Lower lobe of right lung (tissue), 2 donors: ENCODE results near the gene FAM240A. TPM values are rescaled to one million over a fixed set of nuclear protein-coding genes. Genes with fewer than 3 reads are reported as not detected.

Experiments
- ATAC-seq, 2 donors: fragments of 200-7000 bp; cut with Tn5 transposase; one replicate each; pipeline ENCODE4 v1.9.1; 2020 to 2022; ENCODE audit warnings: mild to moderate bottlenecking in 2 of 2, moderate library complexity in 2 of 2
- DNase-seq: peaks from one replicate; pipeline ENCODE4 v3.0.0-alpha.2; 2020
- H3K27ac ChIP-seq: fragments of 200-600 bp; one replicate; pipeline ENCODE4 v1.8.0; 2022
- H3K27me3 ChIP-seq: fragments of 200-600 bp; one replicate; pipeline ENCODE4 v1.8.0; 2022; ENCODE audit warnings: low read depth
- H3K36me3 ChIP-seq: fragments of 200-600 bp; one replicate; pipeline ENCODE4 v1.8.0; 2022; ENCODE audit warnings: mild to moderate bottlenecking
- H3K4me1 ChIP-seq: fragments of 200-600 bp; one replicate; pipeline ENCODE4 v1.8.0; 2022
- H3K4me3 ChIP-seq: fragments of 200-600 bp; one replicate; pipeline ENCODE4 v1.8.0; 2022; ENCODE audit warnings: mild to moderate bottlenecking
- H3K9me3 ChIP-seq: fragments of 200-600 bp; one replicate; pipeline ENCODE4 v1.8.0; 2022
- intact Hi-C: fragments of 100-400 bp; cut with DNase I; formaldehyde crosslinking; loops from one replicate; pipeline ENCODE4 v1.11.0; 2022
- total RNA-seq: library from RNA; stranded (reverse); fragmentation: NEBNext Ultra II Directional; extraction: Animal tissue kit (Norgen Biotek cat#: 25700); gene quantifications from one replicate; pipeline ENCODE4 v1.2.1, GENCODE V29; 2021
- TF ChIP-seq, protein P1 (sequence below): fragments of 200-600 bp; IDR thresholded peaks from one replicate; pipeline ENCODE4 v1.8.0; 2022; ENCODE audit warnings: antibody characterized with exemption, mild to moderate bottlenecking
- donor health status: DM: no; HTN: yes; CAD: no; lungs with severe emphysema.

Gene FAM240A
- total RNA-seq, 1 donor from 2014 or later: not detected

DNA sequence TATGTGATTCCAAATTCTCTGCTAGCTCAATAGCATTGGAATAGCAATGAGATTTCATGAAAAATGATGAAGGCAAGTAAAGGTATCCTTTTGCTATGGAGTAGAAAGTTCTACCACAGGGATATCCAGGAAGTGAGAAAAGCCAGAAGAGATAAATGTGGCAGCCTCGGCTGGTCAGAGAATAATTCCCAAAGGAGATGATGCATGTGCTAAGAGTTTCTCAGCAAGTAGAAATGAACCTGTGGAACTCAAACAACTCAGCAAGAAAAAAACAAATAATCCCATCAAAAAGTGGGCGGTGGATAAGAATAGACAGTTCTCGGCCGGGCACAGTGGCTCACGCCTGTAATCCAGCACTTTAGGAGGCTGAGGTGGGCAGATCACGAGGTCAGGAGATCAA is 42.9 kb downstream of the FAM240A start:
- no peak for ATAC-seq
- intact Hi-C loops: no loop called here
- no peak overlapping the region for H3K27ac ChIP-seq
- no peaks in the 10 kb centered on the region for H3K36me3 ChIP-seq
- H3K27me3 ChIP-seq: no peaks in the 10 kb centered on the region
- H3K4me3 ChIP-seq: no peak overlapping the region
- TF ChIP-seq, protein P1, sequence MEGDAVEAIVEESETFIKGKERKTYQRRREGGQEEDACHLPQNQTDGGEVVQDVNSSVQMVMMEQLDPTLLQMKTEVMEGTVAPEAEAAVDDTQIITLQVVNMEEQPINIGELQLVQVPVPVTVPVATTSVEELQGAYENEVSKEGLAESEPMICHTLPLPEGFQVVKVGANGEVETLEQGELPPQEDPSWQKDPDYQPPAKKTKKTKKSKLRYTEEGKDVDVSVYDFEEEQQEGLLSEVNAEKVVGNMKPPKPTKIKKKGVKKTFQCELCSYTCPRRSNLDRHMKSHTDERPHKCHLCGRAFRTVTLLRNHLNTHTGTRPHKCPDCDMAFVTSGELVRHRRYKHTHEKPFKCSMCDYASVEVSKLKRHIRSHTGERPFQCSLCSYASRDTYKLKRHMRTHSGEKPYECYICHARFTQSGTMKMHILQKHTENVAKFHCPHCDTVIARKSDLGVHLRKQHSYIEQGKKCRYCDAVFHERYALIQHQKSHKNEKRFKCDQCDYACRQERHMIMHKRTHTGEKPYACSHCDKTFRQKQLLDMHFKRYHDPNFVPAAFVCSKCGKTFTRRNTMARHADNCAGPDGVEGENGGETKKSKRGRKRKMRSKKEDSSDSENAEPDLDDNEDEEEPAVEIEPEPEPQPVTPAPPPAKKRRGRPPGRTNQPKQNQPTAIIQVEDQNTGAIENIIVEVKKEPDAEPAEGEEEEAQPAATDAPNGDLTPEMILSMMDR: no peak
- H3K9me3 ChIP-seq: no peaks in the 10 kb centered on the region
- H3K4me1 ChIP-seq: no peaks in the 10 kb centered on the region
- DNase-seq: no peak

DNA sequence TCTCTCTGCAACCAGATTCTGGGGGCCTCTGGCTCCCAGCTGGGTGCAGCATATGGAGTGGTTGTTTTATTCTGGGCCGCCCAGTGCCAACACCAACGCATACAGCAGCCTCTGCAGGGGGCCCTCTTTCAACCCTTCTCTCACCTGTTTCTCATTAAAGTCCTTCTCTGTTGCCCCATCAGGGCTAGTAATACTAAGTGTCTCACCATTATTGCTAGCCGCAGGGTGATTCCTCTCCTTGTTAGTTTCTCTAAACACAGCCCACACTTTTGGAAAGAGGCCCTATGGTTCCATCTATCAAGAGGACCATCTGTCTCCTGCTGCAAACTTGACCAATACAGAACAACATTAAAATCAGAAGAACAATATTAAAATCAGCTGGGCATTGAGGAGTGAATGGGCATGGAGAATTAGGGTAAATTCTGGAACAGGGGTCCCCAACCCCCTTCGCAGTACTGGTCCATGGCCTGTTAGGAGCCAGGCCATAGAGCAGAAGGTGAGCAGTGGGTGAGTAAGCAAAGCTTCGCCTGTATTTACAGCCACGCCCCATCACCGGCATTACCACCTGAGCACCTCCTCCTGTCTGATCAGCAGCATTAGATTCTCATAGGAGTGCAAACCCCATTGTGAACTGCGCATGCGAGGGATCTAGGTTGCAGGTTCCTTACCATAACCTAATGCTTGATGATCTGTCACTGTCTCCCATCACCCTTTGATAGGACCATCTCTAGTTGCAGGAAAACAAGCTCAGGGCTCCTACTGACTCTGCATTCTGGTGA is 44.6 kb downstream of the FAM240A start:
- H3K27ac ChIP-seq: no peak overlapping the region
- intact Hi-C loops: no loop called here
- H3K27me3 ChIP-seq: no peaks in the 10 kb centered on the region
- H3K4me1 ChIP-seq: no peaks in the 10 kb centered on the region
- ATAC-seq: no peak
- H3K36me3 ChIP-seq: no peaks in the 10 kb centered on the region
- DNase-seq: no peak
- TF ChIP-seq, protein P1: no peak
- H3K9me3 ChIP-seq: no peaks in the 10 kb centered on the region
- H3K4me3 ChIP-seq: no peak overlapping the region

GRCh38 chr3:46659285-46659684 is 47.0 kb downstream of the FAM240A start:
- no peak for ATAC-seq
- peaks cover 9% of the 10 kb centered on the region for H3K4me1 ChIP-seq
- H3K4me3 ChIP-seq: no peak overlapping the region
- no peak for DNase-seq
- intact Hi-C loops: no loop called here
- no peaks in the 10 kb centered on the region for H3K36me3 ChIP-seq
- no peaks in the 10 kb centered on the region for H3K27me3 ChIP-seq
- TF ChIP-seq, protein P1: no peak
- no peaks in the 10 kb centered on the region for H3K9me3 ChIP-seq
- no peak overlapping the region for H3K27ac ChIP-seq

GRCh38 chr3:46660003-46660402 is 47.7 kb downstream of the FAM240A start:
- Histone ChIP-seq H3K27me3 (no peaks in the 10 kb centered on the region), H3K36me3 (no peaks in the 10 kb centered on the region), H3K4me1 (peaks cover 9% of the 10 kb centered on the region), H3K4me3 (no peak overlapping the region), H3K9me3 (no peaks in the 10 kb centered on the region), H3K27ac (no peak overlapping the region)
- intact Hi-C loops: no loop called here
- TF ChIP-seq, protein P1: no peak
- ATAC-seq: no peak
- DNase-seq: no peak

GRCh38 chr3:46660543-46661523 is 48.5 kb downstream of the FAM240A start:
- DNase-seq (no peak), ATAC-seq (peak in 1 of 2 donors; percentile 13)

More at GRCh38 chr3:46660543-46661523, 48.5 kb downstream of the FAM240A start:
- Histone ChIP-seq H3K4me3 (no peak overlapping the region), H3K27ac (no peak overlapping the region), H3K27me3 (no peaks in the 10 kb centered on the region), H3K36me3 (no peaks in the 10 kb centered on the region), H3K4me1 (peaks cover 9% of the 10 kb centered on the region), H3K9me3 (no peaks in the 10 kb centered on the region)
- intact Hi-C loops: no loop called here
- TF ChIP-seq, protein P1: no peak
